Keratinocyte (primary cell): ENCODE results near the gene ROR1. TPM values are rescaled to one million over a fixed set of nuclear protein-coding genes. Genes with fewer than 3 reads are reported as not detected.

Source experiments
- DNase-seq: peaks from one replicate; pipeline ENCODE4 v3.0.0-alpha.2; 2011; ENCODE audit warnings: low read depth, missing footprints, low spot score
- FAIRE-seq: peaks from 2 replicates; lab custom pipeline; 2011; peaks lifted over from hg19 to GRCh38; lab: Jason Lieb, UNC
- H2AFZ ChIP-seq: 2 replicates; pipeline ENCODE4 v1.6.0; 2012; ENCODE audit warnings: low read length, control low read depth, inconsistent platforms; ENCODE audit not compliant: control insufficient read depth
- H3K27ac ChIP-seq: 2 replicates; pipeline ENCODE4 v1.5.1; 2011; ENCODE audit warnings: low read length; ENCODE audit not compliant: control insufficient read depth, insufficient read depth
- H3K27me3 ChIP-seq: 3 replicates; pipeline ENCODE4 v1.6.0; 2011; ENCODE audit warnings: low read length; ENCODE audit not compliant: control insufficient read depth, insufficient read depth; ENCODE audit errors: extremely low read depth
- H3K36me3 ChIP-seq, 2 experiments: 2 replicates in 1 of 2; 3 replicates in 1 of 2; pipeline ENCODE4 v1.5.1; 2011; ENCODE audit warnings: low read length in 2 of 2, mild to moderate bottlenecking in 1 of 2; ENCODE audit not compliant: control insufficient read depth in 2 of 2, insufficient read depth in 2 of 2; ENCODE audit errors: extremely low read depth in 1 of 2
- H3K4me1 ChIP-seq: 3 replicates; pipeline ENCODE4 v1.5.1; 2011; ENCODE audit warnings: low read length; ENCODE audit not compliant: control insufficient read depth, insufficient read depth; ENCODE audit errors: extremely low read depth
- H3K4me2 ChIP-seq: 3 replicates; pipeline ENCODE4 v1.6.0; 2011; ENCODE audit warnings: low read depth, low read length; ENCODE audit not compliant: control insufficient read depth, insufficient read depth; ENCODE audit errors: extremely low read depth
- H3K4me3 ChIP-seq, 3 experiments: fragments of 200-600 bp in 1 of 3; sonication (generic) in 1 of 3; 2 replicates in 2 of 3; 3 replicates in 1 of 3; pipeline ENCODE4 v1.5.1; 2011 to 2016; ENCODE audit warnings: low read length in 3 of 3, mild to moderate bottlenecking in 3 of 3, control low read depth in 2 of 3, inconsistent platforms in 1 of 3, low read depth in 1 of 3, mixed read lengths in 1 of 3, mixed run types in 1 of 3, moderate library complexity in 1 of 3; ENCODE audit not compliant: control insufficient read depth in 2 of 3, insufficient read depth in 2 of 3; ENCODE audit errors: extremely low read depth in 1 of 3
- H3K79me2 ChIP-seq: 2 replicates; pipeline ENCODE4 v1.6.0; 2012; ENCODE audit warnings: low read length; ENCODE audit not compliant: control insufficient read depth, insufficient read depth
- H3K9ac ChIP-seq: 3 replicates; pipeline ENCODE4 v1.6.0; 2011; ENCODE audit warnings: low read length; ENCODE audit not compliant: control insufficient read depth, insufficient read depth; ENCODE audit errors: extremely low read depth
- H3K9me1 ChIP-seq: 3 replicates; pipeline ENCODE4 v1.6.0; 2011; ENCODE audit warnings: low read length; ENCODE audit not compliant: control insufficient read depth, insufficient read depth; ENCODE audit errors: extremely low read depth
- H3K9me3 ChIP-seq: 2 replicates; pipeline ENCODE4 v1.5.1; 2012; ENCODE audit warnings: low read depth, low read length; ENCODE audit not compliant: control insufficient read depth
- H4K20me1 ChIP-seq: 3 replicates; pipeline ENCODE4 v1.6.0; 2011; ENCODE audit warnings: low read length; ENCODE audit not compliant: control insufficient read depth, insufficient read depth; ENCODE audit errors: extremely low read depth
- CTCF ChIP-seq, 3 experiments: IDR thresholded peaks in 1 of 3; conservative IDR thresholded peaks in 1 of 3; optimal IDR thresholded peaks in 1 of 3; 2 replicates in 2 of 3; 3 replicates in 1 of 3; pipeline versions ENCODE3 to v1.5.1; 2011; ENCODE audit warnings: low read length in 3 of 3, mild to moderate bottlenecking in 3 of 3, moderate library complexity in 2 of 3, control low read depth in 1 of 3, inconsistent platforms in 1 of 3; ENCODE audit not compliant: insufficient read depth in 2 of 3; ENCODE audit errors: extremely low read depth in 1 of 3
- EZH2 ChIP-seq: IDR thresholded peaks from one replicate; pipeline ENCODE4 v1.6.1; 2012; ENCODE audit warnings: inconsistent platforms, mild to moderate bottlenecking, low read length, moderate library complexity
- dilution Hi-C: fragments of 300-500 bp; cut with MboI; formaldehyde crosslinking; loops from one replicate; pipeline ENCODE4 v1.7.0; 2020; ENCODE audit warnings: low sequenced_read_pairs; ENCODE audit not compliant: extremely low pct_ligation_motif_present
- polyA plus RNA-seq, 5 experiments: library from polyadenylated mRNA; depleted of rRNA in 3 of 5; stranded (reverse) in 3 of 5; stranded (forward) in 1 of 5; unstranded in 1 of 5; fragments of >200 nt; gene quantifications; 1 replicate in 1 of 5; 2 replicates in 3 of 5; 3 replicates in 1 of 5; pipeline versions ENCODE4 v1.2.1 to v1.2.3, GENCODE V29; 2011 to 2012; ENCODE audit warnings: missing spikeins in 2 of 5, low read depth in 1 of 5, low replicate concordance in 1 of 5

Gene ROR1
- polyA plus RNA-seq, 1 donor (not counting 4 experiments of a cell fraction or from before 2014, with no cell fraction given), result 9.2 TPM

- Histone ChIP-seq H3K4me2 (no peak overlapping the region), H3K9ac (no peak overlapping the region), H3K9me1 (no peaks in the 10 kb centered on the region), H3K9me3 (no peaks in the 10 kb centered on the region), H2AFZ (no peak overlapping the region), H3K36me3 (no peaks in the 10 kb centered on the region), H3K79me2 (no peaks in the 10 kb centered on the region), H3K4me1 (peaks cover 5% of the 10 kb centered on the region), H4K20me1 (no peaks in the 10 kb centered on the region), H3K27ac (no peak overlapping the region), H3K4me3 (no peak overlapping the region), H3K27me3 (no peaks in the 10 kb centered on the region)
- FAIRE-seq (no peak), DNase-seq (no peak)
- dilution Hi-C loops, result no loop called here
- no peak for TF ChIP-seq CTCF (optimal IDR thresholded peaks at IDR 0.05 in 1 of 3, IDR thresholded peaks at IDR 0.05 in 1 of 3, conservative IDR thresholded peaks at IDR 0.05 in 1 of 3; ENCODE audit: extremely low read depth in 1 of 3, insufficient read depth in 2 of 3, low read length in 3 of 3)
- no peak for TF ChIP-seq EZH2
These were observed 259.9 kb downstream of the ROR1 start for GRCh38 chr1:64033667-64034220.

DNA sequence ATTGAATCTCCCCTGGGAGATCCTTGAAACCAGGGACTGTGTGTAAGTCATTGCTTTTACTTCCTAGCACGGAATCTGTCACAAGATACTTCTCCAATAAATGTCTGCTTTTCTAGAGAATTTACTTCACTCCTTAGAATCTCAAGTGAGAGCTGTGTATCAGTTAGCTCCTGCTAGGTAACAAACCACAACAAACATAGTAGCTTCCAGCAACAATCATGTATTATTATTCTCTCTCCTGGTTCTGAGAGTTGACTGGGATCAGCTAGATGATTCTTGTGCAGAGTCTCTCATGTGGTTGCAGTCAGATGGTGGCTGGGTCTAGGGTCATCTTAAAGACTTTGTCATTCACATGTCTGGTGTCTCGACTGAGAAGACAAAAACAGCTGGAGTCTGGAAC is 262.7 kb downstream of the ROR1 start:
- Histone ChIP-seq H3K36me3 (no peaks in the 10 kb centered on the region), H2AFZ (no peak overlapping the region), H3K79me2 (no peaks in the 10 kb centered on the region), H3K4me1 (peaks cover 26% of the 10 kb centered on the region), H3K9me3 (no peaks in the 10 kb centered on the region), H3K9ac (no peak overlapping the region), H3K27ac (no peak overlapping the region), H3K9me1 (no peaks in the 10 kb centered on the region), H3K4me3 (no peak overlapping the region), H4K20me1 (no peaks in the 10 kb centered on the region), H3K4me2 (no peak overlapping the region), H3K27me3 (no peaks in the 10 kb centered on the region)
- FAIRE-seq, result no peak
- TF ChIP-seq CTCF (optimal IDR thresholded peaks at IDR 0.05 in 1 of 3, IDR thresholded peaks at IDR 0.05 in 1 of 3, conservative IDR thresholded peaks at IDR 0.05 in 1 of 3; ENCODE audit: extremely low read depth in 1 of 3, insufficient read depth in 2 of 3, low read length in 3 of 3) (no peak), EZH2 (no peak)
- dilution Hi-C loops, result no loop called here
- DNase-seq, result no peak
